PC-3 (cell line): ENCODE data around the gene UNG.

Experiments
- EZH2 ChIP-seq: fragments of 300-600 bp; sonication (generic); IDR thresholded peaks from one replicate; pipeline ENCODE4 v1.6.1; 2017; ENCODE audit warnings: antibody characterized with exemption, mild to moderate bottlenecking, low read length; ENCODE audit not compliant: unreplicated experiment
- EZH2phosphoT487 ChIP-seq: fragments of 300-600 bp; sonication (generic); IDR thresholded peaks from 2 replicates; pipeline ENCODE4 v1.6.1; 2018; ENCODE audit warnings: mild to moderate bottlenecking, antibody characterized with exemption, low read length, borderline replicate concordance
- TF ChIP-seq, protein P1 (sequence below): fragments of 300-600 bp; sonication (generic); conservative IDR thresholded peaks from 2 replicates; pipeline ENCODE4 v1.5.1; 2017; ENCODE audit warnings: antibody characterized with exemption, low read depth, mild to moderate bottlenecking, low read length

DNA sequence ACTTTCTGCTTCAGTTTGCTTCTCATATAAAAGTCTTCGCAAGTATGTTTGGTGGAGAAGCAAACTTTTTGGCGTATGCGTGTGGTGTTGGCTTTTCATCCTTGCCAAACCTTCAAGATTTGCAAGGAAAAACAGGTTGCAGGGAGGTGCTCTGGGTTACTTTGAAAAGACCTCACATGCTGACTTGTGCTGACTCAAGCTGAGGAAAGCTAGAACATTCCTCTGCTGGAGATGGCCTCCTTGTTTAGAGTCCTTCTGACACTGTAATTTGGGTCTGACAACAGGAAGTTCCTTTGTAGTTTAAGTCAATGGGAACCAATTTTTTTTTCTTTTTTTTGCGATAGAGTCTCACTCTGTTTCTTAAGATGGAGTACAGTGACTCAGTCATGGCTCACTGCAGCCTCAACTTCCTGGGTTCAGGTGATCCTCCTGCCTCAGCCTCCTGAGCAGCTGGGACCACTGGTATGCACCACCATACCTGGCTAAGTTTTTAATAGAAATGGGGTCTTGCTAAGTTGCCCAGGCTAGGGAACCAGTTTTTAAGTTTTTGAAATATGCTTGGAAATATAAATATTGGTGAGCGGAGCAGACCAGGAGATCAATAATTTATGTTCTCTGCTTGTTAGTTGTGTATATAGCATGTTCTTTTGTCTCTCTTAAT lies 16.4 kb downstream of the UNG start:
- TF ChIP-seq, protein P1, sequence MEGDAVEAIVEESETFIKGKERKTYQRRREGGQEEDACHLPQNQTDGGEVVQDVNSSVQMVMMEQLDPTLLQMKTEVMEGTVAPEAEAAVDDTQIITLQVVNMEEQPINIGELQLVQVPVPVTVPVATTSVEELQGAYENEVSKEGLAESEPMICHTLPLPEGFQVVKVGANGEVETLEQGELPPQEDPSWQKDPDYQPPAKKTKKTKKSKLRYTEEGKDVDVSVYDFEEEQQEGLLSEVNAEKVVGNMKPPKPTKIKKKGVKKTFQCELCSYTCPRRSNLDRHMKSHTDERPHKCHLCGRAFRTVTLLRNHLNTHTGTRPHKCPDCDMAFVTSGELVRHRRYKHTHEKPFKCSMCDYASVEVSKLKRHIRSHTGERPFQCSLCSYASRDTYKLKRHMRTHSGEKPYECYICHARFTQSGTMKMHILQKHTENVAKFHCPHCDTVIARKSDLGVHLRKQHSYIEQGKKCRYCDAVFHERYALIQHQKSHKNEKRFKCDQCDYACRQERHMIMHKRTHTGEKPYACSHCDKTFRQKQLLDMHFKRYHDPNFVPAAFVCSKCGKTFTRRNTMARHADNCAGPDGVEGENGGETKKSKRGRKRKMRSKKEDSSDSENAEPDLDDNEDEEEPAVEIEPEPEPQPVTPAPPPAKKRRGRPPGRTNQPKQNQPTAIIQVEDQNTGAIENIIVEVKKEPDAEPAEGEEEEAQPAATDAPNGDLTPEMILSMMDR, result no peak
- TF ChIP-seq EZH2phosphoT487 (no peak), EZH2 (no peak)
